Measurements from ENCODE around the gene CPA3. TPM values are rescaled to one million over a fixed set of nuclear protein-coding genes. Genes with fewer than 3 reads are reported as not detected.

CPA3 gene
- total and polyA plus RNA-seq, 2 donors (not counting 1 experiment from before 2014, with no cell fraction given): 0.17 TPM; not detected in 1

DNA sequence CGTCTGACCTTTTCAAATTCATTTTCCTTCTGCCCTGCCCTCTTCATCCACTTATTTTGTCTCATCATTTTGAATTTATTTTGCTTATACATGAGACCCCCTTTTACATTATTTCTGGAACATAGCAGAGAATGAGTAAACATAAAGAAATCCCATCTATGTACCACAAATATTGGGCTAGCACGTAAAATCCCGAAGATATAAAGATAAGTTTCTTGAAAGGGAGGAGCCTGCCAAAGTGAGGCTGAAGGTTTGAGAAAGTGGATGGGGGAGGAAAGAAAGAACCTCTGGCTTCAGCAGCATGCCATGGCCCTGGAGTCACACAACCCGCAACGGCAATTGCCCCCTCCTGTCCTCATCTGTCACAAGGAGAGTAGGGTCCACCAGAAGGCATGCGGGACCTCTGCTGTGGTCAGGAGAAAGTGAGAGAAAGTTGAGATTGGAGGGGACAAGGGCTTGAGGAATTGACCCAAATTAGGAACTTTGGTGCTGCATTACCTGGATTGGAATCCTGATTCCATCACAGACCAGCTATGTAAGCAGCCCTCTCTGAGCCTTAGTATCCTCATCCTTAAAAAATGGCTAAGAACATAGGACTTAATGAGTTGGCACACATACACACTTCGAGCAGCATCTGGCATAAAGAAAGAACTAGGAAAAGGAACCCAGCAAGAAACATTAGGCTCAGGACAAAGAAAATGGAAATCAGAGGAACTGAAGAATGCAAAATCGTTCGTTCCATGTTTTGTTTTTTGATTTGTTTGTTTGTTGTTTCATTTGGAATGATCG, 72.6 kb downstream of the CPA3 start:
- H3K4me2 ChIP-seq (ENCODE audit: extremely low read depth, insufficient read depth, low read length): no peak overlapping the region
- H3K9ac ChIP-seq (ENCODE audit: insufficient read depth, low read length): no peak overlapping the region
- H4K20me1 ChIP-seq (ENCODE audit: control insufficient read depth, extremely low read depth, insufficient read depth, low read length): no peaks in the 10 kb centered on the region
- H3K27me3 ChIP-seq (ENCODE audit: control insufficient read depth, insufficient read depth, low read length): no peaks in the 10 kb centered on the region
- no peaks in the 10 kb centered on the region for H3K79me2 ChIP-seq (ENCODE audit: control insufficient read depth, insufficient read depth, low read length)
- H3K9me3 ChIP-seq (ENCODE audit: control insufficient read depth, insufficient read depth, low read depth, low read length): no peaks in the 10 kb centered on the region
- H3K27ac ChIP-seq (ENCODE audit: insufficient read depth, low read length): no peak overlapping the region
- H3K36me3 ChIP-seq (ENCODE audit: control insufficient read depth, insufficient read depth, low read length): no peaks in the 10 kb centered on the region
- no peak overlapping the region for H3K4me3 ChIP-seq (replicated peaks in 1 of 4; ENCODE audit: control extremely low read depth in 1 of 4, insufficient read depth in 1 of 4, low read depth in 3 of 4, low read length in 4 of 4)
- TF ChIP-seq, protein P1, sequence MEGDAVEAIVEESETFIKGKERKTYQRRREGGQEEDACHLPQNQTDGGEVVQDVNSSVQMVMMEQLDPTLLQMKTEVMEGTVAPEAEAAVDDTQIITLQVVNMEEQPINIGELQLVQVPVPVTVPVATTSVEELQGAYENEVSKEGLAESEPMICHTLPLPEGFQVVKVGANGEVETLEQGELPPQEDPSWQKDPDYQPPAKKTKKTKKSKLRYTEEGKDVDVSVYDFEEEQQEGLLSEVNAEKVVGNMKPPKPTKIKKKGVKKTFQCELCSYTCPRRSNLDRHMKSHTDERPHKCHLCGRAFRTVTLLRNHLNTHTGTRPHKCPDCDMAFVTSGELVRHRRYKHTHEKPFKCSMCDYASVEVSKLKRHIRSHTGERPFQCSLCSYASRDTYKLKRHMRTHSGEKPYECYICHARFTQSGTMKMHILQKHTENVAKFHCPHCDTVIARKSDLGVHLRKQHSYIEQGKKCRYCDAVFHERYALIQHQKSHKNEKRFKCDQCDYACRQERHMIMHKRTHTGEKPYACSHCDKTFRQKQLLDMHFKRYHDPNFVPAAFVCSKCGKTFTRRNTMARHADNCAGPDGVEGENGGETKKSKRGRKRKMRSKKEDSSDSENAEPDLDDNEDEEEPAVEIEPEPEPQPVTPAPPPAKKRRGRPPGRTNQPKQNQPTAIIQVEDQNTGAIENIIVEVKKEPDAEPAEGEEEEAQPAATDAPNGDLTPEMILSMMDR (conservative IDR thresholded peaks at IDR 0.05 in 1 of 2, IDR thresholded peaks at IDR 0.05 in 1 of 2; ENCODE audit: low read depth in 1 of 2, low read length in 2 of 2): no peak
- TF ChIP-seq EZH2 (IDR thresholded peaks at IDR 0.05; ENCODE audit: low read length, missing control alignments): no peak
- peak; percentile 51 to 71 for DNase-seq (ENCODE audit: low read depth in 2 of 2)
- H3K4me1 ChIP-seq (ENCODE audit: control insufficient read depth, extremely low read depth, insufficient read depth, low read length): no peaks in the 10 kb centered on the region
- no peak overlapping the region for H2AFZ ChIP-seq (ENCODE audit: low read length)

DNA sequence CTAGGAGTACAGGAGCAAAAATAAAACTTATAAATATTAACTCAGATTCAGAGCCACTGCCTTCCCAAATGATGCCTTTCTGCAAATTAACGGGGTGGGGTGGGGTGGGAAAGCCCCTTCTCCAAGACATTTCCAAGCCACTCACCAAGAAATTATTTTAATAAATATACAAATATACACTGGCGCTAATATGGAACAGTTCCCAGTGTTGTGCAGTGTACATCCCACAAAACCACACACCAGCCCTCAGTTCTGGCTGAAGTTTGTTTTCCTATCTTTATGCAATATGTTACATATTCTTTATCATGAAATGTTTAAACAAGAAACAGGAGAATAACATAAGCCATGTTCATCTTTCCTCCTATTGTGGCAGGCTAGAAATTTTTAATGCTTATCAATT, 73.2 kb downstream of the CPA3 start:
- no peaks in the 10 kb centered on the region for H3K9me3 ChIP-seq (ENCODE audit: control insufficient read depth, insufficient read depth, low read depth, low read length)
- DNase-seq (ENCODE audit: low read depth in 2 of 2): peak; percentile 12 to 40
- H3K4me2 ChIP-seq (ENCODE audit: extremely low read depth, insufficient read depth, low read length): no peak overlapping the region
- H3K27me3 ChIP-seq (ENCODE audit: control insufficient read depth, insufficient read depth, low read length): no peaks in the 10 kb centered on the region
- H4K20me1 ChIP-seq (ENCODE audit: control insufficient read depth, extremely low read depth, insufficient read depth, low read length): no peaks in the 10 kb centered on the region
- TF ChIP-seq EZH2 (IDR thresholded peaks at IDR 0.05; ENCODE audit: low read length, missing control alignments): no peak
- TF ChIP-seq, protein P1 (conservative IDR thresholded peaks at IDR 0.05 in 1 of 2, IDR thresholded peaks at IDR 0.05 in 1 of 2; ENCODE audit: low read depth in 1 of 2, low read length in 2 of 2): no peak
- no peaks in the 10 kb centered on the region for H3K4me1 ChIP-seq (ENCODE audit: control insufficient read depth, extremely low read depth, insufficient read depth, low read length)
- H3K27ac ChIP-seq (ENCODE audit: insufficient read depth, low read length): no peak overlapping the region
- H3K4me3 ChIP-seq (replicated peaks in 1 of 4; ENCODE audit: control extremely low read depth in 1 of 4, insufficient read depth in 1 of 4, low read depth in 3 of 4, low read length in 4 of 4): no peak overlapping the region
- no peak overlapping the region for H3K9ac ChIP-seq (ENCODE audit: insufficient read depth, low read length)
- no peaks in the 10 kb centered on the region for H3K79me2 ChIP-seq (ENCODE audit: control insufficient read depth, insufficient read depth, low read length)
- no peak overlapping the region for H2AFZ ChIP-seq (ENCODE audit: low read length)
- H3K36me3 ChIP-seq (ENCODE audit: control insufficient read depth, insufficient read depth, low read length): no peaks in the 10 kb centered on the region

DNA sequence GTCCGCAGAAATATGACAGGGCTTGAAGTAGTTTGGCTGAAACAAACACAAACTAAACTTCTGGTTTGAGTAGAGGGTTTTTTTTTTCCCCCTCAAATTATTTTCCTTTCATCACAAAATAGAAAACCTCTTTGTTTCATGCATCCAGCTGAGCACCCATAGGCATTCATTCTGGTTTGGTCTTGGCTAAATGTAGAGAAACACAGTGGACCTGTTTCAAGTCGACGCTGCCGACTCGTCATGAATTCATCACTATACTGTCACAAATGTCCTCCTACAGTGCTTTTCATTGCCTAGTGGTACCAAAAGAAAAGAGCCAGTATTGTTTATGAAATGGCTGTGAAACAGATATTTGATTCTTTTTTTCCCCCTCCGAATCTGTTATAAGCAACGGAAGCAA, 73.8 kb downstream of the CPA3 start:
- Histone ChIP-seq H3K4me1 (ENCODE audit: control insufficient read depth, extremely low read depth, insufficient read depth, low read length) (no peaks in the 10 kb centered on the region), H3K36me3 (ENCODE audit: control insufficient read depth, insufficient read depth, low read length) (no peaks in the 10 kb centered on the region), H3K4me3 (replicated peaks in 1 of 4; ENCODE audit: control extremely low read depth in 1 of 4, insufficient read depth in 1 of 4, low read depth in 3 of 4, low read length in 4 of 4) (no peak overlapping the region), H4K20me1 (ENCODE audit: control insufficient read depth, extremely low read depth, insufficient read depth, low read length) (no peaks in the 10 kb centered on the region), H3K27me3 (ENCODE audit: control insufficient read depth, insufficient read depth, low read length) (no peaks in the 10 kb centered on the region), H3K27ac (ENCODE audit: insufficient read depth, low read length) (no peak overlapping the region), H3K9ac (ENCODE audit: insufficient read depth, low read length) (no peak overlapping the region), H3K9me3 (ENCODE audit: control insufficient read depth, insufficient read depth, low read depth, low read length) (no peaks in the 10 kb centered on the region), H3K4me2 (ENCODE audit: extremely low read depth, insufficient read depth, low read length) (no peak overlapping the region), H3K79me2 (ENCODE audit: control insufficient read depth, insufficient read depth, low read length) (no peaks in the 10 kb centered on the region), H2AFZ (ENCODE audit: low read length) (no peak overlapping the region)
- DNase-seq (ENCODE audit: low read depth in 2 of 2): no peak
- TF ChIP-seq EZH2 (IDR thresholded peaks at IDR 0.05; ENCODE audit: low read length, missing control alignments): no peak
- TF ChIP-seq, protein P1 (conservative IDR thresholded peaks at IDR 0.05 in 1 of 2, IDR thresholded peaks at IDR 0.05 in 1 of 2; ENCODE audit: low read depth in 1 of 2, low read length in 2 of 2): no peak
